K562 (cell line): ENCODE data around the gene CNDP1. TPM values are rescaled to one million over a fixed set of nuclear protein-coding genes. Genes with fewer than 3 reads are reported as not detected.

Experiments used
- ATAC-seq: fragments of 200-7000 bp; cut with Tn5 transposase; 3 replicates; pipeline ENCODE4 v1.9.1; 2020; ENCODE audit warnings: moderate library complexity
- BruUV-seq: library from RNA; stranded (reverse); fragments of 400-500 nt; replicated peaks from 2 replicates; lab custom pipeline; 2021; lab: Mats Ljungman, UMichigan
- CTCF ChIA-PET: fragments of 300-600 bp; formaldehyde crosslinking; extraction: SDS; loops from one replicate; lab custom pipeline; 2021; ENCODE audit warnings: low intra/inter-chr PET ratio; lab: Yijun Ruan, JAX
- POLR2A ChIA-PET: fragments of 300-600, 350-650 bp; sonication (Branson Sonifier 250); formaldehyde crosslinking; extraction: SDS; loops from one replicate; lab custom pipeline; 2021; ENCODE audit warnings: antibody characterized with exemption, inconsistent platforms; lab: Yijun Ruan, JAX
- DNase-seq, 4 experiments: peaks; one replicate each; pipeline versions ENCODE4 v3.0.0 to v3.0.0-alpha.2; 2011 to 2018; ENCODE audit warnings: low spot score in 3 of 4, mixed read lengths in 3 of 4; ENCODE audit errors: extremely low read depth in 1 of 4
- FAIRE-seq: peaks from 2 replicates; lab custom pipeline; 2011; peaks lifted over from hg19 to GRCh38; lab: Jason Lieb, UNC
- H2AFZ ChIP-seq: 2 replicates; pipeline ENCODE4 v1.6.0; 2011; ENCODE audit warnings: low read depth, low read length, control low read depth, inconsistent platforms
- H3K27ac ChIP-seq: fragments of 200-600 bp; 3 replicates; pipeline ENCODE4 v1.8.0; 2011; ENCODE audit warnings: low read depth, mild to moderate bottlenecking, control low read depth, inconsistent platforms, low read length, moderate library complexity, mixed read lengths; ENCODE audit errors: extremely low read depth
- H3K27me3 ChIP-seq, 2 experiments: fragments of 300-600 bp in 1 of 2; 2 replicates in 1 of 2; 3 replicates in 1 of 2; pipeline versions ENCODE4 v1.6.0 to v1.8.0; 2011; ENCODE audit warnings: inconsistent platforms in 2 of 2, low read length in 2 of 2, mild to moderate bottlenecking in 1 of 2, mixed read lengths in 1 of 2, moderate library complexity in 1 of 2; ENCODE audit not compliant: control insufficient read depth in 2 of 2, insufficient read depth in 2 of 2
- H3K36me3 ChIP-seq: fragments of 300-600 bp; 3 replicates; pipeline ENCODE4 v1.8.0; 2011; ENCODE audit warnings: mild to moderate bottlenecking, low read length, inconsistent platforms; ENCODE audit not compliant: control insufficient read depth, insufficient read depth
- H3K4me1 ChIP-seq, 2 experiments: fragments of 200-600 bp in 1 of 2; replicated peaks in 1 of 2; 2 replicates in 1 of 2; 3 replicates in 1 of 2; pipeline versions ENCODE4 v1.5.1 to v1.8.0; 2011; ENCODE audit warnings: inconsistent platforms in 2 of 2, low read length in 2 of 2, mild to moderate bottlenecking in 1 of 2, mixed read lengths in 1 of 2, moderate library complexity in 1 of 2; ENCODE audit not compliant: control insufficient read depth in 2 of 2, insufficient read depth in 2 of 2
- H3K4me2 ChIP-seq: 2 replicates; pipeline ENCODE4 v1.6.1; 2011; ENCODE audit warnings: low read length, control low read depth, inconsistent platforms, mixed read lengths; ENCODE audit not compliant: insufficient read depth
- H3K4me3 ChIP-seq: fragments of 200-600 bp; sonication (generic), shearing (Covaris generic); 2 replicates; pipeline ENCODE4 v1.5.1; 2016; ENCODE audit warnings: control low read depth, inconsistent platforms
- H3K79me2 ChIP-seq: fragments of 200-600 bp; 3 replicates; pipeline ENCODE4 v1.8.0; 2011; ENCODE audit warnings: low read length, inconsistent platforms; ENCODE audit not compliant: control insufficient read depth, insufficient read depth
- H3K9ac ChIP-seq, 2 experiments: 2 replicates each; pipeline versions ENCODE4 v1.6.0 to v1.6.1; 2011; ENCODE audit warnings: low read depth in 2 of 2, low read length in 2 of 2, control low read depth in 1 of 2, inconsistent platforms in 1 of 2, mild to moderate bottlenecking in 1 of 2, mixed read lengths in 1 of 2; ENCODE audit not compliant: insufficient read depth in 1 of 2
- H3K9me1 ChIP-seq: one replicate; pipeline ENCODE4 v1.6.0; 2011; ENCODE audit warnings: inconsistent platforms, mild to moderate bottlenecking, low read length, moderate library complexity; ENCODE audit not compliant: control insufficient read depth, insufficient read depth
- H3K9me3 ChIP-seq: replicated peaks from 2 replicates; pipeline ENCODE4 v1.5.1; 2011; ENCODE audit warnings: low read depth, low read length, inconsistent platforms; ENCODE audit not compliant: control insufficient read depth, insufficient read depth
- H4K20me1 ChIP-seq: replicated peaks from 2 replicates; pipeline ENCODE4 v1.6.1; 2011; ENCODE audit warnings: low read length, inconsistent platforms, mixed read lengths; ENCODE audit not compliant: control insufficient read depth, insufficient read depth
- DEAF1 ChIP-seq: fragments of 450-650 bp; formaldehyde crosslinking; IDR thresholded peaks from 2 replicates; pipeline ENCODE4 v1.4.0; 2020; ENCODE audit warnings: mild to moderate bottlenecking, moderate library complexity
- GTF2E2 ChIP-seq: fragments of 200-800 bp; sonication (Bioruptor generic); IDR thresholded peaks from 2 replicates; pipeline ENCODE4 v1.6.1; 2016; ENCODE audit warnings: missing genetic modification characterization, missing compliant biosample characterization
- KAT7 ChIP-seq: sonication (generic); formaldehyde crosslinking; IDR thresholded peaks from 2 replicates; pipeline ENCODE4 v1.8.0; 2022; ENCODE audit warnings: missing genetic modification reagents, mild to moderate bottlenecking, borderline replicate concordance
- SIN3B ChIP-seq: fragments of 450-650 bp; IDR thresholded peaks from 2 replicates; pipeline ENCODE4 v1.6.1; 2017; ENCODE audit warnings: low read depth, mild to moderate bottlenecking, moderate library complexity
- WGBS: fragments of 100-300 bp; shearing (Covaris generic); methylation state at CpG from one replicate; pipeline ENCODE4 v1.1.6; 2016; ENCODE audit warnings: low coverage, mixed read lengths; ENCODE audit not compliant: insufficient coverage; ENCODE audit errors: missing lambda C conversion rate; 5-methylcytosine and 5-hydroxymethylcytosine counted together
- in situ Hi-C: fragments of 300-500 bp; cut with MboI; formaldehyde crosslinking; loops from 4 replicates; pipeline ENCODE4 v1.15.0; 2018; ENCODE audit warnings: inconsistent platforms, mixed read lengths
- intact Hi-C: fragments of 100-400 bp; cut with micrococcal nuclease; formaldehyde crosslinking; loops from 2 replicates; pipeline ENCODE4 v1.14.2; 2022
- polyA plus RNA-seq, 8 experiments: library from polyadenylated mRNA; depleted of rRNA in 4 of 8; stranded (reverse) in 5 of 8; unstranded in 3 of 8; fragments of >200 nt; fragmentation: Nextera tagmentation in 2 of 8; fragmentation: Illumina TruSeq in 1 of 8; extraction: Ambion mirVana in 2 of 8; extraction: Trizol in 1 of 8; gene quantifications; 2 replicates each; pipeline versions ENCODE4 v1.2.1 to v1.2.3, GENCODE V29; 2011 to 2014; ENCODE audit warnings: inconsistent platforms in 1 of 8, missing spikeins in 1 of 8
- total RNA-seq, 7 experiments: library from RNA; depleted of rRNA in 6 of 7; stranded (reverse); fragments of >200 nt in 6 of 7; fragmentation: Illumina TruSeq in 2 of 7; extraction: Trizol in 2 of 7; gene quantifications; 2 replicates each; pipeline versions ENCODE4 v1.2.1 to v1.2.3, GENCODE V29; 2011 to 2021; ENCODE audit warnings: low replicate concordance in 1 of 7
- TF ChIP-seq, protein P1 (sequence below): fragments of 250-450 bp; sonication (Bioruptor Pico); IDR thresholded peaks from 2 replicates; pipeline ENCODE4 v1.8.0; 2022; ENCODE audit warnings: moderate library complexity, mild to moderate bottlenecking, inconsistent platforms
- TF ChIP-seq, protein P2 (sequence below): fragments of 450-650 bp; IDR thresholded peaks from 2 replicates; pipeline ENCODE4 v1.6.1; 2016; ENCODE audit warnings: low read depth

The CNDP1 gene
- total and polyA plus RNA-seq, 9 of the 15 experiments (the other 6 are each of a cell fraction or from before 2014, with no cell fraction given) = not detected

GRCh38 chr18:74498712-74499627 lies 35.3 kb upstream of the CNDP1 start:
- peaks cover 44% of the 10 kb centered on the region for H3K79me2 ChIP-seq
- DNase-seq = peak in 3 of 4 experiments; percentile 31 to 78 (median 65)
- ATAC-seq = peak; percentile 60
- H4K20me1 ChIP-seq = no peaks in the 10 kb centered on the region
- peak overlapping the region; percentile 37 to 44; a peak in 3 of 4 replicates for H3K9ac ChIP-seq
- H3K4me3 ChIP-seq = peak overlapping the region; percentile 15
- WGBS = 27% methylated on average over 13 of the region's 14 CpGs
- no peaks in the 10 kb centered on the region for H3K9me1 ChIP-seq
- H3K36me3 ChIP-seq = peaks cover 51% of the 10 kb centered on the region; the same call in 2 of the 3 replicates
- H2AFZ ChIP-seq = peak overlapping the region; percentile 37
- POLR2A ChIA-PET = interaction anchor here (0.5 to 1.3 kb wide), 6 partner anchors 9 to 326 kb away, joined by 3 read pairs; no protein-coding TSS in a partner anchor
- no peaks in the 10 kb centered on the region for H3K27me3 ChIP-seq
- CTCF ChIA-PET = no interaction called here
- H3K9me3 ChIP-seq = no peaks in the 10 kb centered on the region
- H3K4me1 ChIP-seq = peaks cover 13 to 19% of the 10 kb centered on the region in 2 experiments; a peak in 4 of 5 replicates
- intact Hi-C loops = loop anchor here (5.0 kb wide), 2 partner anchors 53 to 1237 kb away; no protein-coding TSS in a partner anchor
- FAIRE-seq = peak; percentile 84
- BruUV-seq = no TSS peak
- peak overlapping the region; percentile 63 for H3K27ac ChIP-seq
- H3K4me2 ChIP-seq = peak overlapping the region; percentile 78
- in situ Hi-C loops = no loop called here
- TF ChIP-seq, protein P1, sequence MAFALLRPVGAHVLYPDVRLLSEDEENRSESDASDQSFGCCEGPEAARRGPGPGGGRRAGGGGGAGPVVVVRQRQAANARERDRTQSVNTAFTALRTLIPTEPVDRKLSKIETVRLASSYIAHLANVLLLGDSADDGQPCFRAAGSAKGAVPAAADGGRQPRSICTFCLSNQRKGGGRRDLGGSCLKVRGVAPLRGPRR (CRISPR knock-in tag) = no peak
- 0 out of 2 replicates have a peak, but pooled peaks have one; percentile 17 for TF ChIP-seq GTF2E2 (tag)
- no peak for TF ChIP-seq KAT7 (CRISPR knock-in tag)
- TF ChIP-seq DEAF1 (CRISPR knock-in tag) = no peak
- TF ChIP-seq SIN3B = no peak
- TF ChIP-seq, protein P2, sequence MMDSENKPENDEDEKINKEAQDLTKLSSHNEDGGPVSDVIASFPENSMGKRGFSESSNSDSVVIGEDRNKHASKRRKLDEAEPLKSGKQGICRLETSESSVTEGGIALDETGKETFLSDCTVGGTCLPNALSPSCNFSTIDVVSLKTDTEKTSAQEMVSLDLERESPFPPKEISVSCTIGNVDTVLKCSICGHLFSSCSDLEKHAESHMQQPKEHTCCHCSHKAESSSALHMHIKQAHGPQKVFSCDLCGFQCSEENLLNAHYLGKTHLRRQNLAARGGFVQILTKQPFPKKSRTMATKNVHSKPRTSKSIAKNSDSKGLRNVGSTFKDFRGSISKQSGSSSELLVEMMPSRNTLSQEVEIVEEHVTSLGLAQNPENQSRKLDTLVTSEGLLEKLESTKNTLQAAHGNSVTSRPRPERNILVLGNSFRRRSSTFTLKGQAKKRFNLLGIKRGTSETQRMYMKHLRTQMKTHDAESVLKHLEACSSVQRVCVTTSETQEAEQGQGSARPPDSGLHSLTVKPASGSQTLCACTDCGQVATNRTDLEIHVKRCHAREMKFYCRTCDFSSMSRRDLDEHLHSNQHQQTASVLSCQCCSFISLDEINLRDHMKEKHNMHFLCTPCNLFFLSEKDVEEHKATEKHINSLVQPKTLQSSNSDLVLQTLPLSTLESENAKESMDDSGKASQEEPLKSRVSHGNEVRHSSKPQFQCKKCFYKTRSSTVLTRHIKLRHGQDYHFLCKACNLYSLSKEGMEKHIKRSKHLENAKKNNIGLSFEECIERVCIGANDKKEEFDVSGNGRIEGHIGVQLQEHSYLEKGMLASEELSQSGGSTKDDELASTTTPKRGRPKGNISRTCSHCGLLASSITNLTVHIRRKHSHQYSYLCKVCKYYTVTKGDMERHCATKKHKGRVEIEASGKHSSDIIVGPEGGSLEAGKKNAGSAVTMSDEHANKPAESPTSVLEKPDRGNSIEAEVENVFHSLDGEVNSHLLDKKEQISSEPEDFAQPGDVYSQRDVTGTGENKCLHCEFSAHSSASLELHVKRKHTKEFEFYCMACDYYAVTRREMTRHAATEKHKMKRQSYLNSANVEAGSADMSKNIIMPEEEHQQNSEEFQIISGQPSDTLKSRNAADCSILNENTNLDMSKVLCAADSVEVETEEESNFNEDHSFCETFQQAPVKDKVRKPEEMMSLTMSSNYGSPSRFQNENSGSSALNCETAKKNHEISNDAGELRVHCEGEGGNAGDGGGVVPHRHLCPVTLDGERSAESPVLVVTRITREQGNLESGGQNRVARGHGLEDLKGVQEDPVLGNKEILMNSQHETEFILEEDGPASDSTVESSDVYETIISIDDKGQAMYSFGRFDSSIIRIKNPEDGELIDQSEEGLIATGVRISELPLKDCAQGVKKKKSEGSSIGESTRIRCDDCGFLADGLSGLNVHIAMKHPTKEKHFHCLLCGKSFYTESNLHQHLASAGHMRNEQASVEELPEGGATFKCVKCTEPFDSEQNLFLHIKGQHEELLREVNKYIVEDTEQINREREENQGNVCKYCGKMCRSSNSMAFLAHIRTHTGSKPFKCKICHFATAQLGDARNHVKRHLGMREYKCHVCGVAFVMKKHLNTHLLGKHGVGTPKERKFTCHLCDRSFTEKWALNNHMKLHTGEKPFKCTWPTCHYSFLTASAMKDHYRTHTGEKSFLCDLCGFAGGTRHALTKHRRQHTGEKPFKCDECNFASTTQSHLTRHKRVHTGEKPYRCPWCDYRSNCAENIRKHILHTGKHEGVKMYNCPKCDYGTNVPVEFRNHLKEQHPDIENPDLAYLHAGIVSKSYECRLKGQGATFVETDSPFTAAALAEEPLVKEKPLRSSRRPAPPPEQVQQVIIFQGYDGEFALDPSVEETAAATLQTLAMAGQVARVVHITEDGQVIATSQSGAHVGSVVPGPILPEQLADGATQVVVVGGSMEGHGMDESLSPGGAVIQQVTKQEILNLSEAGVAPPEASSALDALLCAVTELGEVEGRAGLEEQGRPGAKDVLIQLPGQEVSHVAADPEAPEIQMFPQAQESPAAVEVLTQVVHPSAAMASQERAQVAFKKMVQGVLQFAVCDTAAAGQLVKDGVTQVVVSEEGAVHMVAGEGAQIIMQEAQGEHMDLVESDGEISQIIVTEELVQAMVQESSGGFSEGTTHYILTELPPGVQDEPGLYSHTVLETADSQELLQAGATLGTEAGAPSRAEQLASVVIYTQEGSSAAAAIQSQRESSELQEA = no peak
